Stimulated activated CD4-positive, alpha-beta T cell treated with anti-CD3 and anti-CD28 coated beads, Interleukin-4, amount 100 ng/mL, for 48 hours (primary cell): ENCODE results near the gene RPL10.
A peak's percentile ranks its signal among the peaks of the same experiment; 100 is the strongest.

ENCODE experiments used
- DNase-seq, 2 donors: peaks; one replicate each; pipeline ENCODE4 v3.0.0-alpha.2; 2020; ENCODE audit warnings: low read depth in 2 of 2

The RPL10 gene

DNA sequence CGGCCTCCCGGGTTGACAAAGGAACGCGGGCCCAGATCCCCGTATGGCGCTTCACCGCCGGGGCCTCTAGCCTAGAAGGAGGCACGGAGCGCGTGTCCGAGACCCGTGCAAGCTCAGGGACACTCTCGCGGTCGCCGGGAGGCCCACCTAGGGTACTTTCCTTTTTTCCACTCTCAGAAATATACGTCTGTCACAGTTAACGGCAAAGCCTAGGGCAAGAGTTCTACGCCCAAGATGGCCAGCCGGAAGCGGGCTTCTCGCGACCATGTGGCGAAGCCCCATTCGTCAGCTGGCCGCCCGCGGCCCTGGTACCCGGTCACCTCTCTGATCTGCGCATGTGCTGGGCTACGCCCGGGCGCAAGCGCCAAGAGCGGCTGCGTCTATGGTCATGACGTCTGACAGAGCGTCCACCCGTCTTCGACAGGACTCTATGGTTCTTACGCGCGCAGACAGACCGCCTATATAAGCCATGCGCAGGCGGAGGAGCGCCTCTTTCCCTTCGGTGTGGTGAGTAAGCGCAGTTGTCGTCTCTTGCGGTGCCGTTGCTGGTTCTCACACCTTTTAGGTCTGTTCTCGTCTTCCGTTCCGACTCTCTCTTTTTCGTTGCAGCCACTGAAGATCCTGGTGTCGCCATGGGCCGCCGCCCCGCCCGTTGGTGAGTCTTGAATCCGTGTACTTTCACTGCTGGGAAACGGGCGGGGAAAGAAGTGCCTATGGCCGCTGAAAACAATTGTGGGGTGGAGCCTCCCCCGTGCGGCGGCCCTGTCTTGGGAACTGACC is at the start of gene RPL10:
TSS of gene RPL10 (plus strand) at position 490 of the 780 bp plus-strand sequence. CDS start at position 633, 143 bp downstream.
- peak; percentile 75 to 80 for DNase-seq

DNA sequence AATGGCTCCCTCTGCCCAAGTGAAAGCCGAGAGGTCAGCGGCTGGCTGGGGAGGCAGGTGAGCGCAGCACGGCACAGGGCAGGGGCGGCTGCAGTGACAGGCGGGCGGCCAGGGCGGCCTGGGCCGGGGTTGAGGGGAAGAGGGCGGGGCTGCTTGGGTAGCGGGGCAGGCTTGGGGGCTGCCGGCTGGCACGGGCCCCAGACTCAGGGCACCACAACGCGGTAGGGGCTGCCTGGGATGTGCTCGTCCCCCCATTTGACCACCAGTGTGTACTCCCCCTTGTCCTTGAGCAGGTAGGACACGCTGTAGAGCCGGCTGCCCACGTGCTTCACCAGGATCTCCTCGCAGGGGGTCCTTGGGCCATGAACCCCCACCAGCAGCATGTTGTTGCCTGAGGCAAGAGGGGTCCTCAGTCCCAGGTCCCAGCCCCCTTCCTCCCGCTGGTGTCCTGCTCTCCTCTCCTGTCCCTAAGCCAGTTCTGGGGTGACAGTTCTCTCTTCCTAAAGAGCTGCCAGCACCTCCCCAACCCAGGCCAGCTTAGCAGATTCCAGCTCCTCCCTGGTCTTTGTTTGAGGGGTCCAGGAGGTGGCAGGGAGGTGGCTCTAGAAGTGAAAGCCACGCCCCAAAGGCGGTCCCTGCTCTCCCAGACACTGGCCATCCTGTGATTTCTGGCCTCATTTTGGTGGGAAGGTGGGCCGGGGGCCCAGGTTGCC is 49.4 kb upstream of the RPL10 start:
- no peak for DNase-seq

DNA sequence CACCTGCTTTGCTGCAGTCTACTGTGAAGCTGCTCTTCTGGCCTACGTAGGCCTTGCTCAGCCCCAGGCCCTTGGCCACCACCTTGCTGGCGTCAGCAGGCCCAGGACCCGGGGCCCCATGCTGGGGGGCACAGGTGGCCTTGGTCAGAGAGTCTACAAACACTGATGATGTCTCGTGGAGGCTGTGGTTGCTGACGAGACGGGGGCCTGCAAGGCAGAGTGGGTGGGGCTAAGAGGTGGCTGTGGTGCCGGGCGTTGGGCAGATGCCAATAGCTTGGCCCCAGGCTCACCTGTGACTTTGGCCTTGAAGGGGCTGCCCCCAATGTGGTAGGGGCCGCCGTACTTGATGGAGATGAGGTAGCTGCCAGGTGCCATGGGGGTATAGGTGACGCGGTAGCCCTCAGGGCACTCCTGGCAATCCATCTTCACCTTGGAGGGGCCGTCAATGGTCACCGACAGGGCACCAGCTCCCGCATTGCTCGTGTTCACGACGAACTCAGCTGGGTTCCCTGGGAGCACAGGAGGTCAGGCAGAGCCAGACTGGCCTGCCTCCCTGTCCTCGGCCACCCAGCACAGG is 48.7 kb upstream of the RPL10 start:
- DNase-seq, result no peak

DNA sequence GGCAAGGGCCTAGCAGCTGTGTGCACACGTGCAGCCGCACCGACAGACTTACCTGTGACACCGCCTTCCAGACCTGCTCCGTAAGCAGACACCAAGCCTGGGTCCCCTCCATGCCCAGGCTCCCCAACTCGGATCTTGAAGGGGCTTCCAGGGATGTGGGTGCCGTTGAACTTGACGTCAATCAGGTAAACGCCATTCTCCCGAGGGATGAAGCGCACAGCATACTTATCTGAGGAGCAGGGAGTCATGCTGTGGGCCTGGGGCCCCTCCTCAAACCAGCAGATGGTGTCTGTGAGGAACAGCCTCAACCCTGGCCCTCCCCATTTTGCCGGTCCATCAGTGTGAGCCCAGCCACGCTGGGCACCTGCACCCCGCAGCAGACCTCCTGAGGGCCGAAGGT is 48.2 kb upstream of the RPL10 start:
- DNase-seq, result no peak

DNA sequence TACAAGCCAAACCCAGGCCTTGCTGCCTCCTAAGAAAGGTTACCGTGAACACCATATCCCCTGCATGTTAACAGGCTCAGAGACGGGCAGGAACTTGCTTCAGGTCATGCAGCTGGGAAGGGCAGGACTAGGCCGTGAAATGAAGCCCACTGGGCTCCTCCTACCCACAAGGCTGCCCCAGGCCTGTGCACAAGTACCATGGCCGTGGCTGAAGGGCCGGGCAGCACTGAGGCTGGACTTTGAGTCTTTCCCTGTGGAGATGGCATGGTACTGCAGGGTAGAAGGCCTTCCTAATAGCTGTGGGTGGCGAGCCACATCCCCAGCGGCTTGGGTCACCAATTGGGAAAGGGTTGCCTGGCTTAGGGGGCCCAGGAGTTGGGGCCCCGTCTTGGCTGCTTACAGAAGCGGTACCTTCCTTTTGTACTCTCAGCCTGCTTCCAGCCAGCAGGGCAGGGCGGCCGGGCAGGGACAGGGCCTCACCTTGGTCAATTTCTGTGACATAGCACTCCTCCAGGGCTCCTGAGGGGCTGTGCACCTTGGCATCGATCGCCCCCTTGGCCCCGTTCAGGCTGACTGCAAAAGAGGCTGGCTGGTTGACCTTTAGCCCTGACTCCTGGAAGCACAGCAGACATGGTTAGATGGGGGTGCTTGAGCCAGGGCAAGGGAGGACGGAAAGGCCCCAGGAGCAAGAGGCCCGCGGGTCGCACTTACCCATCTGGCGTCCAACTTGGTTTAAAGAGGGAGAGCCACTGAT is 47.6 kb upstream of the RPL10 start:
- DNase-seq, result no peak

DNA sequence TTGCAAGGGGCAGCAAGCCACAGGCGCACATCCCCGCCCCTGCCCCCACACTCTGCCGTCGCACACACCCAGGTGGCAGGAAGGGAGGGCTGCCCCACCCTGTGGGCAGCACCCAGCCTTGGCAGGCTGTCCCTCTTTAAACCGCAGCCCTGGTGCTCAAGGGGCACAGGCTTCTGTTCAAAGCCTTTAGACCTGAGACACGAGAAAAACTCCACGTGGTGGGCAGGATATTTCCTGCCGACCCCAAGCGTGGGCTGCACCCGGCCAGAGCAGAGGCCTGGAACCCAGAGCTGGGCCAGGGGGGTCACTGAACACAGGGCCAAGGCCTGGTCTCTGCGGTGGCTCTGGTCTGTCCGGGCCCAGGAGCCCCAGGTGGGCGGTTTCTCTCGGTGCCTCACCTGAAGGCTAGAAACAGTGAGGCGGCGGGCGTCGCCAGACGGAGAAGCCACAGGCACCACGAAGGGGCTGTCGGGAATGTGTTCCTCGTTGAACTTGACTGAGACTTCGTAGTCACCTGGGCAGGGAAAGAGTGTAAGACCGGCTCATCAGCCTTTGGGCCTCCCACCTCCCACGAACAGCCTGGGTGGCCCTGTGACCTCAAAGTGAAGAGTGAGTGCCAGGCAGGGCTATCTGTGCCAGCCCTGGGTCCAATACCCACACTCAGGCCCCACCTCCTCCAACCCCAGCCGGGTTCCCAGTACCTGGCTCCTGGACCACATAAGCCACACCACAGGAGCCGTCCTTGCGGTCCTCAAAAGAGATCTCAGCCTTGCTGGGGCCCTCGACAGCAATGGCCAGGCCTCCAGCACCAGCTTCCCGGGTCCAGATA is 46.8 kb upstream of the RPL10 start:
- no peak for DNase-seq

DNA sequence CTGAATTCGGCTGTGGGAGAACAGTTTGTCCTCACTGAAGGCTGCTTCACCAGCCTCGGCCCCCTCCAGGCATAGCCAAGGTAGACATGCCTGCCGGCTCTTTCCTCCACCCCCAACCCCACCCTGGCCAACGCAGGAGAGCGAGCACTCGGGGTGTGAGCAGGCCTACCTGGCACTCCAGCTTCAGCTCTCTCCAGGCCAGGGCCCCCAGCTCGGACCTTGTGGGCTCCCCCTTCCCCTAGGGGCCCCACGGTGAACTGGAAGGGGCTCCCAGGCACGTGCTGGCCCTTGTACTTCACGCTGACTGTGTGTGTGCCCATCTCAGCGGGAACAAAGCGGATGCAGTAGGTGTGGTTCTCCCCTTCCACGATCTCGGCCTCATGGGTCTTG is 46.2 kb upstream of the RPL10 start:
- DNase-seq, result no peak

DNA sequence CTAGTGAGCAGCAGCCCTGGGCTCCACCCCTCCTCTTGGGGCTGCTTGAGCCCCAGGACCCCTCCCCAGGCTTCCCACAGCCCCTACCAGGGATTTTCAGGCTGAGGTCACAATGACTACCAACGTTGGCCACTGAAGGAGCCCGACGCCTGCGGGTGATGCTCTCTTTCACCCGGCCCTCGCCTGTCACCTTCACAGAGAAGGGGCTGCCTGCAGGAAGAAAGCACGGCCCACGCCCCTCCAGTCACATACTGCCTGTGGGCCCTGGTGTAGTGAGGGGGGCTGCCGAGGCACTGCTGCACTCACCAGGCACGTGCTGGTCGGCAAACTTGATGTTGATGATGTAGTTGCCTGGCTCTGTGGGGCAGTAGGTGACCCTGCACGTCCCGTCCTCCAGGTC is 45.7 kb upstream of the RPL10 start:
- DNase-seq, result no peak

DNA sequence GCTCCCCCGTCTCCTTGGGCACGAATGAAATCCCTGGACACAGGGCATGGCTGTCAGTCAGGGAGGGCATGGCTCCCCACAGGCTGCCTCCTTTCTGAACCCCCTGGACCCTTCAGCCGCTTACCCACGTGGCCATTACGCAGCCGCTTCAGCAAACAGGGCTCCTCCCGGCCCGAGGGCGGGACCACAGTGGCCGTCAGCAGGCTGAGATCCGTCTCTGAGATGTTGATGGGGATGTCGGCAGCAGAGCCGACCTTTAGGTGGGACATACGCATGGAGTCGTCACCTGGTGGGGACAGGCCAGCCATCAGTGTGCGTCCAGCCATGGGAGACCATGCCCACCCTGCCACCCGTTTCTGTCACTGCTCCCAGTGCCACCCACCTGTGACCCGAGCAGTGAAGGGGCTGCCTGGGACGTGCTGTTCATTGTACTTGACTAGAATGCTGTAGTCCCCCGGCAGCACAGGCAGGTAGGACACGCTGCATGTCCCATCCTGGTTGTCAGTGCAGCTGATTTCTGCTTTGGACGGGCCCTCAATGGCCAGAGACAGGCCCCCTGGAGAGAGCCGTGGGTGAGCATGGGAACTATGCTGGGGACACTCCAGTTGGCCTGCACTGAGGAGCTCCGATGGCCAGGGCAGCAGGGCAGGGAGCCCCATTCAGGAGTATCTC is 44.9 kb upstream of the RPL10 start:
- no peak for DNase-seq

DNA sequence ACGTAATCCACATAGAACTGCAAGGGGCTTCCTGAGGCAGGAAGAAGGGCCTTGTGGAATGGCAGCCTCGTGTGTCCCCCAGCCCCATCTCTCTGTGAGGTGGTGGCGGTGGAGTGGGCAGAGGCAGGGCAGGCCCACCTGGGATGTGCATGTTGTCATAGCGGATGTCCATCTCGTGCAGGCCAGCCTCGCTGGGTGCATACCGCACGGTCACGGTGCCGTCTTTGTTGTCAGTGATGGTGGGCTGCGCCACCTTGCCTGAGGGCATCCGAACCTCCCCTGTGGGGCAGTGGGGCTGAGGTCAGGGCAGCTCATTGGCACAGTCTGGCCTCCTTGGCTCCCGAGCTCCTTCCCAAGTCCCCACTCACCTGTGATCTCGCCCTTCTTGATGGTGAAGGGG is 44.2 kb upstream of the RPL10 start:
- DNase-seq, result no peak

DNA sequence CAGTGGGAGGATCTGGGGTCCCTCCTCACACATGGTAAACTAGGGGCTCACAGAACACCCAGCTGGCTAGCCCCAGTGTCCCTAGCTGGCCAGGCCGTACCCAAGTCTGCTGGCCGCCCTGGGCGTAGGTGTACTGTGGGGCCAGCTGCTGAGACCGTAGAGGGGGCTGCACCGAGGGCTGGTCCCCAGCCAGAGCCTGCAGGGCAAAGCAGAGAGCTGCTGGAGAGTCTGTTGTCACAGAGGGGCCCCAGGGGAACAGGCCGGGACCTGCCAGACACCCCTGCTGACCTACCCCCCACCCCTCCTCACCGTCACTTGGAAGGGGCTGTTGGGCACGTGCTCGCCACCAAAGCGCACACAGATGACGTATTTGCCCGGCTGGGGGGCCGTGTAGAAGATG is 43.7 kb upstream of the RPL10 start:
- no peak for DNase-seq

DNA sequence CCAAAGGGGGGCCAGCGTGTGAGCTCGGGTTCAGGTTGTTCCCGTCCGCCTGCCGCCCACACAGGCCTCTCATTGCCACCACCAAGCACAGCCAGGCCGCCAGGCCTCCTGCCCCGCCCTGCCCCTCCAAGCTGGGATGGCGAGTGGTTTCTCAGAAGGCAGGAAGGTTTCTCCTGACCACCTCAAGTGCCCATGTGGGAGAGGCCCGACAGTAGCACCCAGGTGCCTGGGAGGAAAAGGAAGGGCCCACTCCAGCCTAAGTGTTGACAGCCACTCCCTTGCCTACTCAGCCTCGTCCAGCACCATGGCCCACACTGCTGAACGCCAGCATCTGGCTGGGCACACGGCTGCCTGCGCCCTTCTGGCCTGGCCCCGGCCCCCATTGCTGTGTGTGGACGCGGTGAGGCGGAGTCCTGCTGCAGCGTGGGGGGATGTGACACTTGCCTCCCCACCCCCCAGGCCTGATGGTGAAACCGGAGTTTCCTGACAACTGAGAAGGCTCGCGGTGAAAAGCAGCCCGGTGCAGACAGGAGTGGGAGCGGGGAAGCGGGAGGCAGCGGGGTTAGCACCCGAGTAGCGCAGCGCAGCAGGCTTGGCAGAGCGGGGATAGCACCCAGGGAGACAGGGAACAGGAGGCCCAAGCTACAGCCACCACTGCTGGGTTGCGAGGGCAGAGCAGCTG is 42.9 kb upstream of the RPL10 start:
- DNase-seq, result no peak

DNA sequence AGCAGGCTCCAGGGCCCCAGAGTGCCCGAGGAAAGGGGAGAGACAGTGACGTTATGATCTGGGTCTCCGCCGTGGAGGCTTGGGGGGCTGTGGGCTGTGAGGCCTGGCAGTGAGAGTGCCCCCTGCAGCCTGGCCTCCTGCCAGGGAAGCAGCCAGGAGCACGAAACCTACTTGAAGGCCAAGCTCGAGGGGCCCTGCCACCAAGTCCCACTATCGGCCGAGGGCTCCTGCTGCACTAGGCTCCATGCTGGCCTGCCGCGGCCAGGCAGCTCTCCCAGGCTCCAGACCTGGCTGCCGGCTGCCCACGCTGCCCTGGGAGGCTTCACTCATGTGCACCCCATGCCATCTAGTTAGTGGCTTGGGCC is 42.4 kb upstream of the RPL10 start:
- DNase-seq, result no peak

DNA sequence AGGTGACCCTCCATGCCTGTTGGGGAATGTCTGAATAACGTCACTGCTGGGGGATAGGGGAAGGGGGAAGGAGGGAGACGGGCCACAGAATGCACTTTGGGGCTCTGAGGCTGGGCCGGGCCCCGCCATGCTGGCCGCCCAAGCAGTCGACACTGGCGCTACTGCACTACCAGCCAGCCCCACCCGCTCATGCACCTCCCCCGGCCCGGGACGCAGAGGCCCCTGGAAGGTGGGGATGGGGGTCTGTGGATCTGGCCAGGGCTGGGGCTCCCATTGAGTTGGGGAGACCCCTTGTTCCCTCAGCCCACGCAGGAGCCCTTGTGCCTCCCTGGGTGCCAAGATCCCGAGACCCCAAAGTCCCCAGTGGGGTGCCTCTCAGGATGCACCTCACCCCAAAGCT is 41.6 kb upstream of the RPL10 start:
- DNase-seq, result no peak

DNA sequence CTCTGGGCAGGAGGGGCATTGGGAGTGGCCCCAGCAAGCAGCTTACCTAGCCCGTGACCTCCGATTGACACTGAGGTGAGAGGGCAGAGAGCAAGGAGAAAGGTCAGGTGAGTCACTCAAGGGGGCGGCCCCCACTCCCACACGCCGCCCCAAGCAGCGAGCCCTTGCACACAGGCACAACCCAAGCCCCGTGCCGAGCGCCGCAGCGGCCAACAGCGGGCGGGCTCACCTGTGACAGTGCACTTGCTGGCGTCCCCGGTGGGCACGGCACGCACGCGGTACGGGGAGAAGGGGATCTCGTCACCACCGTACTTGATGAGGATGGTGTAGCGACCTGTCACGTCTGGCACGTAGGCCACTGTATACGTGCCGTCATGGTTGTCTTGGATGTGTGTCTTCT is 41.0 kb upstream of the RPL10 start:
- no peak for DNase-seq

DNA sequence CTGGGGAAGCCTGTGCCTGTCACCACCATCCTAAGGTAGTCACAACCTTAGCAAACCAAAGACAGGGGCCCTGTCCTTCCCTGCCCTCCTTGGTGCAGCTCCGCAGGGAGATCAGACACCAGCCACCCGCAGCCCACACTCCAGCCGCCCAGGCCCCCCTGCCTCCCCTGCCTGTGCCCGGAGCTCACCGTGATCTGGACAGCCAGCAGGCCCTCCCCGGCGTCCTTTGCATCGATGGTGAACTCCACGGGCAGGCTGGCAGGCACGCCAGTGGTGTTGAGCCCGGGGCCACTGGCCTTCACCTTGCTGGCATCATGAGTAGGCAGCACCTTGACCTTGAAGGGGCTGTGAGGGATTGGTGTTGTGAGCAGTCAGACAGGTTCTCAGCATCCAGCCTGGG is 40.2 kb upstream of the RPL10 start:
- DNase-seq, result no peak

DNA sequence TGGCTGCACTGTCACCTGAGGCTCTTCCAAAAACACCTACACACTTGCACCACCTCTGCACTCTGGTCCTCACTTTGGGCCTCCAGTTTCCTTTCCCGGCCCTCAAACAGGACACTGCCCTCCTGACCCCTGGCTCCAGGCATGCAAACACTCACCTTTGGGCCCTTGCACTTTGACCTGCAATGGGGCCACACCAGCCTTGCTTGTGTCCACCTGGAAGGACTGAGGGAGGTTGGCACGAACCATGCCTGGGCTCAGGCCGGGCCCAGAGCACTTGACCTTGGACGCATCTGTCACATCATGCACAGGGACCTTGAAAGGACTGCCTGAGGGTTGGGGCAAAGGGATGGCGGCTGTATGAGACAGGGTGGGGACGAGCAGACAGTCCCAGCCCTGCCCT is 39.3 kb upstream of the RPL10 start:
- DNase-seq, result no peak

DNA sequence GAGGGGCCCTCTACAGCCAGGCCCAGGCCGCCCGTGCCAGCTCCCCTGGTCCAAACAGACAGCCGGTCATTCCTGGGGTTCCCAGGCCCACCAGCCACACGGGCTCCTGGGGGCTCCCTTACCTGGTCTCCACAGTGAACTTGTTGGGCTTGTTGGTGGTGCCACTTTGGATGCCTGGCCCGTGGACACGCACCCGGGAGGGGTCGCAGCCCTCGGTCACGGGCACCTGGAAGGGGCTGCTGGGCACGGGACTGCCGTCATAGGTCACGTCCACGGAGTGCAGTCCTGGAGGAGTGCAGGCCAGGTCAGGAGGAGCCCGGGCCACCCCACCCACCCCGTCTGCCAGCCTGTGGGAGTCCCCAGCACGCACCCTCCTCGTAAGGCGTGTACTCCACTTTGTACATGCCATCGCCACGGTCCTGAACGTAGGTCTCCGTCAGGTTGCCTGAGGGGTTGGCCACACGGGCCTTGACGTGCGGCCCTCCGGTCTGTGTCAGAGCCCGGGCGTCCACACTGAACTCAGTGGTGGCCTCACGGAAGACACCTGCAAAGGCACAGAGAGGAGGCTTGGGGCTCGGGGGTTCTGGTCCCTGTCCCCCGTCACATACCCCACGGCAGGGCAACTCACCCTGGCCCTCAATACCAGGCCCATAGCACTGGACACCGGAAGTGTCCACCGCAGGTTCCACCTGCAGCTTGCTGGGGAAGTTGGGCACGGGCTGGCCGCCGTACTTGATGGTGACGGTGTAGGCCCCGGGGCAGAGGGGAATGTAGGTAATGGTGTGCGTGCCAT is 38.6 kb upstream of the RPL10 start:
- no peak for DNase-seq

DNA sequence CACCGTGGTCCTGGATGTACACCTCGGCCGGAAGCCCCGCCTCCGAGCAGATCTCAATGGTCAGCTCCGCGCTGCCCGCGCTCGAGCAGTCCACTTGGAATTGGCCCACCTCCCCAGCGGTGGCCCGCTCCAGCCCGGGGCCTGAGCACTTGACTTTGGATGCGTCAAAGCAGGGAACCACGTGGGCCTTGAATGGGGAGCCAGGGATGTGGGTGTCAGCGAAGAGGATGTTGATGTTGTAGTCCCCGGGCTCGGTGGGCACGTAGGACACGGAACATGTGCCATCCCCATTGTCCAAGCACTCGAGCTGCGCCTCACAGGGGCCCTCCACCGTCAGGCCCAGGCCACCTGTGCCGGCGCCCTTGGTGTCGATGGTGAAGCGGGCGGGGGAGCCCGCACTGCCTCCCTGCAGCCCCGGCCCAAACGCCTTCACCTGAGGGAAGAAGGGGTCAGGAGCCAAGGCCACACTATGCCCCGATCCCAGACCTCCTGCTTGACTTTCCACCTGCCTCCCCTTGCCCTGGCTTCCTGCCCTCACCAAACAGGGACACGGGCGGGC is 37.9 kb upstream of the RPL10 start:
- no peak for DNase-seq
